HG03175 (cell line): ENCODE measurements around the gene AOAH.

Experiments
- ATAC-seq: cut with Tn5 transposase; IDR thresholded peaks from one replicate; pipeline ENCODE4 v1.9.1; 2021; ENCODE audit warnings: mild to moderate bottlenecking, moderate library complexity; ENCODE audit not compliant: unreplicated experiment

AOAH gene

GRCh38 chr7:36723951-36724664 is at the start of gene AOAH:
TSS of gene AOAH (minus strand) at chr7:36724494. CDS start at chr7:36724148, 346 bp downstream.
- peak; percentile 91 for ATAC-seq

DNA sequence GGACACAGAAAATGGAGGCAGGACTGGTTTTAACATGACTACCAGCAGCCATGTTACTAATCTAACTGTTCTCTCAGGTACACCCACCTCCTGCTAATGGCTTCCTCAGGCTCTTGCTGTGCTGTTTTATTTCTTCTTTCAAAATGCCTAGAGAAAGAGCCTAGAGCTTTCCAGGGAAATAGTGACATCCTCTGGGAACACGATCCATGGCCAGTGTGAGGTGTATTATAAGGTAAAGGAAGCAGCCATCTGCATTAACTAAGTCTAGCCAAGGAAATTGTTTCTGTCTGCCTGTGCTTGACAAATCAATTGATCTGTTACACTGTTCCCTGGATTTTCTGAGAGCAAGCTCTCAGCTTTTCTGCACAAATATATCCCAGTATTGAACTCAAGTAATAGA is 42.2 kb upstream of the AOAH start:
- no peak for ATAC-seq

DNA sequence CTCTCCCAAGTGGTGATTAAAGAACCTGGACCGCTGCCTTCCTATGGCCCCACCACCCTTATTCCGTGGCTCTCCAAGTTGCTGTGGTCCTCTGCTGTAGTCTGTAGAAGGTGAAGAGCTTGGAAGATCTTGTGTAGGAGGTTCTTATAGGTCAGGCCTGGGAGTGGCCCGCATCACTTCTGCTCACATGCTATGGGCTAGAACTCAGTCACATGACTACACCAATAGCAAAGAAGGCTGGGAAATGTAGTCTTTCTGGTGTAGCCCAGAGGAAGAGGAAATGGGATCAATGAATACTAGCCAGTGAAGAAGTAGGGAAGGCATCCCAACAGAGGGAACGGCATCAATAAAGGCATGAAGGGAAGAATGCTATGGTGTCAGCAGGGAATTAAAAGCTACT is 41.3 kb upstream of the AOAH start:
- ATAC-seq, result no peak

DNA sequence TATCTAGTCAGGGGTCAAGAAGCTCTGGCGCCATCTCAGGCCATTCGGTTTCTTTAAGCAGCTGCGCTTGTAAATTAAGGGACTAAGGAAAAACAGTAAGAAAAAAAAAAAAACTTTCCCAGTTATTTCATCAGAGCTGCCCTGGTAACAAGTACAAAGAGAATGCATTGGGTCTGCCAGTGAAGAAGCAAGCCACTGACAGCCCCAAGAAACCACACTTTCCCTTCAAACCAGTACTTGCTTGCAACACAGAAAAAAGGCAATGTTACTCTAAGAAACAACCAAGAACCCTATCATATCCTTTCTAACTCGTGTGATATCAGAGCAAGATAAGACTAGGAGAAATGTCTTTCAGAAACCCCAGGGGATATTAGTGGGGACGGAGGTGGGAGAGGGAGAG is 40.6 kb upstream of the AOAH start:
- no peak for ATAC-seq

DNA sequence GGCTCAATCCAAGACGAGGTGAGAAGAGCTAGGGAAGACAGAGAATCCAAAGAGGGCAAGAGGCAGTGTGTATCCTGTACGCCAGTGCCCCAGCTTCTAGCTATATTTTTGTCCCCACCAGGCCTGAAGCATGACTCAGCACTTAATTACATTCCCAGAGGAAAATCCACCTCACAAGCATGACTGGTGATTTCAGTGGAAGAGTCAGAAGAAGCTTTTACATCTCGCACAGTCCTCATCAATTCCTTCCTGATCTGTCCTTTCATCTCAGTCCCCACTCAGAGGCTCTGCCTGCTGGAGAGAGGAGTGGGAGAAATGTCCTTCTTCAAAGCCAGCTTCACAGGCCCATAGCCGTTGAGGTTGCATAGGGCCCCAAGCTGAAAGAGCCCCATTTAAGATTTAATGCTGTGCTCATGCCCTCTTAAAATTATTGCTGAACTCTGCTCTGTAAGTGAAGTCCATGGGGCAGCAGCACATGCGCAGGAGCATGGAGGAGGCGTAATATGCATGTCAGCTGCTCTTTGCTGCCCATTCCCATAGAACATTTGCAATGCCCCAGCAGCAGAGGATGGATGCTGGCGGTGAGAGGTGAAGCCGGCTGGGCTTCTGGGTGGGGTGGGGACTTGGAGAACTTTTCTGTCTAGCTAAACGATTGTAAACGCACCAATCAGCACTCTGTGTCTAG is 39.0 kb upstream of the AOAH start:
- no peak for ATAC-seq

DNA sequence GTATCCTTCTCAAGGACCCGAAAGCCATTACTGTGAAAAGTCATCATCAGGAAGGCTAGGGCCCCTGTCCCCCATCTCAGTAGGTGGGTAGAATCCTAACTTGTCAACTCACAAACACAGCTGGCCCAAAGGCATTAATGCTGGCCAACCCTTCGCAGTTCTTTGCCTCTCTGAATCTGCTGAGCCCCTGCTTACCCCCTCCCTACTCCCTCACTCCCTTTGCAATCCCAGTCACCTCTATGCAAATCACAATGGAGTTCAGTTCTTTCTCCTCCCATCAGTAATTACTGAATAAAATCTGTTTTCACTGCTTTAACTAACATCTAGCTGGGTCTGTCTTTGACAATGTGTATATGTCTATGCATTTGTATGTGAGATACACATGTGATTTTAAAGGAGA is 38.1 kb upstream of the AOAH start:
- ATAC-seq, result no peak

- ATAC-seq, result no peak
Measured at GRCh38 chr7:36761835-36762234, 37.5 kb upstream of the AOAH start.

- ATAC-seq, result no peak
Measured at GRCh38 chr7:36760856-36761762, 36.8 kb upstream of the AOAH start.

- no peak for ATAC-seq
Measured at GRCh38 chr7:36758879-36759278, 34.6 kb upstream of the AOAH start.

GRCh38 chr7:36755484-36755883 is 31.2 kb upstream of the AOAH start:
- ATAC-seq, result peak; percentile 57

- no peak for ATAC-seq
Measured at GRCh38 chr7:36752026-36752711, 27.9 kb upstream of the AOAH start.

GRCh38 chr7:36750451-36750850 is 26.2 kb upstream of the AOAH start:
- no peak for ATAC-seq

GRCh38 chr7:36749282-36749960 is 25.1 kb upstream of the AOAH start:
- ATAC-seq, result no peak

- ATAC-seq, result peak; percentile 48
Measured at GRCh38 chr7:36748017-36748487, 23.8 kb upstream of the AOAH start.

GRCh38 chr7:36747280-36748016 is 23.2 kb upstream of the AOAH start:
- ATAC-seq, result no peak

- no peak for ATAC-seq
Measured at GRCh38 chr7:36746347-36746746, 22.1 kb upstream of the AOAH start.

DNA sequence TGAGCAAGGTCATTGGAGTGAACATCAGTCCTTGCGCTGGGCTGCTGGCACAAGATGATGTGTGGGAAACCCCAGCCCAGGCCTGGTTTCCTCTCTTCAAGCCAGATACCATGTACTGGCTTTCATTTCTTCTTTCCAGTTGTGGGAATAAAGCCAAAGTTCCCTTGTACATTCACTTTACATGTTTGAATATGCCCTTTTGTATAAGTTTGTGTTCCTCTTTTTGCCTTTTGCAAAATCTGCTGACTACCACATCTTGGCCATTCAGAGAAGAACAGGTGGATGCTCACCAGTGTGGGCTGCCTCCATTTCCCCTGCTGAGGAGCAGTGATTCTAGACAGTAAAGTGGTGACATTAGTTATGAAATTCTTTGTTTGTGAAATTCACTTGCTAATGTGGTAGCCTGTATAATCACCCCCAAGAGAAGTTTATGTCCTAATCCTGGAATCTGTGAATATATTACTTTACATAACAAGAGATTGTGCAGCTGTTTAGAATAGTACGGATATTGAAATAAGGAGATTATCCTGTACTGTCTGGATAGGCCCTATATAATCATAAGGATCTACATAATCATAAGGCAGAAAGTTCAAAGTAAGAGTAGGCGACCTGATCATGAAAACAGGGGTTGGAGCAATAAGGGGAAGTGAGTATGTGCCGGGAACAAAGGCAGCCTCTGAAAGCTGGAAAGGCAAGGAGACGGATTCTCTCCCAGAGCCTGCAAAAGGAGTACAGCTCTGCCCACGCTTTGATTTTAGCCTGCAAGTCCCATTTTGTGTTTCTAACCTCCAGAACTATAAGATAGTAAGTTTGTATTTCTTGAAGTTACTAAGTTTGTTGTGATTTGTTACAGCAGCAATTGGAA is 18.8 kb upstream of the AOAH start:
- ATAC-seq, result no peak

- ATAC-seq, result no peak
Measured at GRCh38 chr7:36741866-36742265, 17.6 kb upstream of the AOAH start.

DNA sequence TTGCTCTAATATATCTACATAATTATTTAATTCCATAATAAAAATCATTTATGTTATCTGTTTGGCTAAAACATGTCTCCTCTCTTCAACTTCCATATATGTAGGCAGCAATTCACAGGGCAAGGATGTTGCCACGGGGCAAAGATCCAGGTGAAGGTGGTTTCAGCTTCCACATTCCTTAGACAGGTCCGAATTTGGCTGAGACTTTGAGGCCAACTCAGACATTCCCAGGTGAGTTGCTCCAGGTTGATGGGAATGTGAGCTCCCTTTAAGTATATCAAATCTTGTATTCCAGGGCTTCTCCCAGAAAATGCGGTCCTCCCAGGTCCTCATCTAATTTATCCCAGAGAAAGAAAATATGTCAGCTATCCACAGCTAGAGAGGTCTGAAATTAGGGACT is 15.1 kb upstream of the AOAH start:
- ATAC-seq, result no peak
